Dermis microvascular lymphatic vessel endothelial cell (primary cell): Measurements from ENCODE around the gene TRIM75. TPM values are rescaled to one million over a fixed set of nuclear protein-coding genes. Genes with fewer than 3 reads are reported as not detected.
"Not testable (repeated sequence)": the region's sequence is repeated elsewhere in the genome, so short reads cannot be mapped to it uniquely, and the experiment has no call there.

Source experiments
- DNase-seq, 2 donors: peaks; one replicate each; pipeline versions ENCODE4 v3.0.0 to v3.0.0-alpha.2; 2010; ENCODE audit warnings: low read depth in 2 of 2
- total RNA-seq: library from RNA; depleted of rRNA; stranded (reverse); fragments of >200 nt; gene quantifications from 2 replicates; pipeline ENCODE4 v1.2.1, GENCODE V29; 2014

TRIM75 gene
- not detected in 2 replicates for total RNA-seq

DNA sequence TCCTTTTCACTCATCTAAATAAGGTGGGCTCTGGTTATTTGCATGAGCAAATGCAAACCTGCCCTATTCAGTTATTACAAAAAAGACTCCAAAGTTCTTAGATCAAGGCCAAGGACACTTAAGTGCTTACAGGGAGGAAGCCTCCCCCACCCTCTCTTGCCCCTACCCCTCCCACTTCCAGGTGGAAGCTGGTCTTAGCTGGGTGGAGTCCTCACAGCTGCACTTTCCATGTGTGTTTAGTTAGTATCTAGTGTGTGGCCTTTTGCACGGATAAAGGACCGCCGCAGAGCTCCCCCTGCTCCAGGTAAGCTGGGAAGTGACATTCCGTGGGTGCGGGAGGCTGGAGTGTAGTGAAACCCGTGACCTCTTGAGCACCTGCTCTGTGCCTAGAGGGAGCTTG is at the start of gene TRIM75:
TSS of gene TRIM75 (plus strand) at position 222 of the 400 bp plus-strand sequence. CDS start 5,282 bp downstream, outside the sequence.
- DNase-seq = no peak

DNA sequence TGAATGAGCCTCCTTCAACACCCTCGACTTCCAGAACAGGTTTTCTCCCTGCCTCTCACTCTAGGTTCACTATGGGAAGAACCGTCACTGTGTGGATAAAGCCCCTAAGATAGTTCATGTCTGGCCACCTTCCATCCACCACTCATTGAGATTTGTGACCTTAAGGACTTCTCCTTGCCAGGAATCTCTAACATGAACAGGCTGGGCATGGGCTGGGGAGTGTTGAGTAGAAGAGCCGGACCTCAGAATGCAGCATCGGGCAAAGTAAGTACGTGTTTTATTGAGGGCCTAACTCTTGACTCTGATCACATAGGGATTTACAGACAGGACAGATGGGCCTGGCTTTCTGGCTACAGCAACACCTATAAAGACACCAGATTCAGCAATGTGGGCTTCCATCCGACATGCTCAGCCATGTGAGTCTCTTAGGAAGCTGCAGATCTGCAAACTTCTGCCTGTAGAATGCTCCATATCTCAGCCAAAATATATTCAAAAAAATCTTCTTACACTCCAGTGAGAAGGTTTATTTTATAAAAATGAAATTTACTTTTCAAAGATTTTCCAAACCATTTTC is 48.2 kb upstream of the TRIM75 start:
- no peak for DNase-seq

DNA sequence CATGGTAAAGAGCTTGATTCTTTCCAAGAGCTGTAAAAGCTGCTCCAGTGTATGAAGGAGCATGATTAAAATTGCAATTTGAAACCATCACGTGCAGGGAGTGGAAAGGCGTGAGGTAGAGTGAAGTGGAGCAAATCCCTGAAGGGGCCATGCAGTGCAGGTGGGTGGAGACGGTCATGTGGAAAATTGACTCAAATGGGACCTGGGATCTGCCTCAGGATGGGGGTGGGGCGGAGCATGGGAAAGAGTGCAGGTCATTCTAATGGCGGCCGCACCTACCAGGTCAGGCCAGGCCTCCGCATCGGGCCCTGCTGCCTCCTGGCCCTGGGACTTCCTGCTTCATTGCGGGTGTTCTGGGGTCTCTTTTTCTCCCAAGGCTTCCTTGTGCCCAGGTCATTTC is 47.2 kb upstream of the TRIM75 start:
- no peak for DNase-seq

DNA sequence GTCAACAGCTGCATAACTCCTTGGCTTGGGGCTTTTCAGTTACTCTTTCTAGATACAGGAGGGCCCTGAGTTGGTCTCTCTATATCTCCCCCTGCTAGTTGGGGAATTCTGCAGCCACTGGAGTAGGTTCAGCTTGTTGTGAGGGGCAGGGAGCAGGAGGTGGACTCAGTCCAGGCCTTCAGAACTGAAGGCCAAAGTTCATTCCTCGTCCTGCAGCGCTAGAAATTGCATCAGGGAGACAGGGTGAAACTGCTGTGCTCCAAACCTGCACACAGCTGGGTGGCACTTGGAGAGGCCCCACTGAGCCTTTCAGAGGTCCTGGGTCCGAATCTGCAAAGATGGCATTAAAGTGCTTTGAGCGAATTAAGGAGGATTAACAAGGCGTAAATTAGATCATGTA is 46.8 kb upstream of the TRIM75 start:
- DNase-seq = no peak

DNA sequence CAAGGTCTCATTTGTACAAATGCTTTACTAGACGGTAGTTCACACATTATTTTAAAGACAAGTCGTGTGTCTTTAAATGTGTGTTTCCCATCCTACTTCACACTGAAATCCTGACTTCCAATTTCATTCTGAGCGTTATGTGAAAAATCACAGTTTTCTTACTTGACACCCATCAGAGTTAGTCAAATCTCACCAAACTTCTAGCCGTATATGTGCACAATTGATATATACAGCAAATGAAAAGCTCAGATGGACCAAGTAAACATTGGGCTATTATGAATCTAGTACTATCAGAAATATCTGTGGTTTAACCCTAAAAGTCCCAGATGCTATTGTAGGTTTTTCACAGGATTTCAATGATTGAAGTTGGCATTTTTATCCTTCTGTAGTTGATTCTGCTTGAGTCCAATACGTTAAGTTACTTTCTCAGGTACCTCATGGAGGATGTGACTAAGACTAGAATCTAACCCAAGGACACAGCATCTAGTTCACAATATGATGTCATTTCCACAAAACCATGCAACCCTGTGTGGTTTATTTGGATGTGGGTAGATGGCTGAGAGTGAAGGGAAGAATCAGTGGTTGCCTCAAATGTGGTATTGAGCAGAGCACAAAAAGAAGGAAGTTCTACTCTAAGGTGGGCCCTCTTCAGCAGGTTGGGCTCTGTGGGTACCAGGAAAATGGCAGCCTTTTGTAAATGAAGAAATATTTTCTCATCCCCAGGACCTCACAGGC is 44.0 kb upstream of the TRIM75 start:
- DNase-seq = no peak

DNA sequence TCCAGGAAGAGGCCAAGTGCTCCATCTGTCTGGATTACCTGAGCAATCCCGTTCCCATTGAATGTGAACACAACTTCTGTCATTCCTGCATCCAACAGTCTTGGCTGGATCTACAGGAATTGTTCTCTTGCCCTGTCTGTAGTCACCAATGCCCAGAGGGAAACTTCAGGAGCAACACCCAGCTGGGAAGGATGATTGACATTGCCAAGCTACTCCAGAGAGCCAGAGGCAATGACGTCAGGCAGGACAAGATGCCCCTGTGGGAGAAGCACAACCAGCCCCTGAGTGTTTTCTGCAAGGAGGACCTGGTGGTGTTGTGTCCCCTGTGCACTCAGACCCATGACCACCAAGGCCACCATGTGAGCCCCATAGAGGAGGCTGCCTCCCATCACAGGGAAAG is 43.2 kb upstream of the TRIM75 start:
- no peak for DNase-seq

DNA sequence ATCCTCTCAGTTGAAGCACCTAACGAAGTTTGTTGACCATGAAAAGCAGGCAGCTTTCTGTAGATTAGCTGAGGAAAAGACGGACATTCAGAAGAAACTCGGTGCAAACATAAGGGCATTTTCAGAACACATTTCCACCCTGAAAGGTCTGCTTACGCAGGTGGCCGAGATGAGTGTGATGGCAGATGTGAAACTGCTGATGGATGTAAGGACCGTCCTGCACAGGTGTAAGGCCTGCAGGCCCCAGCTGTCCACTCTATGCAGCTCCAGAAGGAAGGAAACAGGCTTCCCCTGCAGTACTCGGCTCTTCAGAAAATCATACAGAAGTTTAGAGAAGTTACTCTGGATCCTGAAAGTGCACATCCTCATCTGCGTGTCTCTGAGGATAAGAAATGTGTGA is 42.7 kb upstream of the TRIM75 start:
- no peak for DNase-seq

DNA sequence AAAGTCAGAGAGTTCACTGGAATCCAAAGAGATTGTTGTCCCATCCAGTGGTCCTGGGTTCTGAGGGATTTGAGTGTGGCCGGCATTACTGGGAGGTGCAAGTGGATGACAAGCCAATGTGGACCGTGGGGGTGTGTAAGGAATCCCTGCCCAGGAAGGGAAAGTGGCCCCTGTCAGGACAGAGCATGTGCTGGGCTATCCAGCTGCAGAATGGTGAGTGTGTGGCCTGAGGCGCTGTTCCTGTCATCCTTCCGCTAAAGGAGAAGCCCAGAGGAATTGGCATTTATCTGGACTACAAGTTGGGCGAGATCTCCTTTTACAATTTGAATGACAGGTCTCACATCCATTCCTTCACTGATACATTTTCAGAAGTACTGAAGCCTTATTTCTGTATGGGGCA is 42.3 kb upstream of the TRIM75 start:
- no peak for DNase-seq

DNA sequence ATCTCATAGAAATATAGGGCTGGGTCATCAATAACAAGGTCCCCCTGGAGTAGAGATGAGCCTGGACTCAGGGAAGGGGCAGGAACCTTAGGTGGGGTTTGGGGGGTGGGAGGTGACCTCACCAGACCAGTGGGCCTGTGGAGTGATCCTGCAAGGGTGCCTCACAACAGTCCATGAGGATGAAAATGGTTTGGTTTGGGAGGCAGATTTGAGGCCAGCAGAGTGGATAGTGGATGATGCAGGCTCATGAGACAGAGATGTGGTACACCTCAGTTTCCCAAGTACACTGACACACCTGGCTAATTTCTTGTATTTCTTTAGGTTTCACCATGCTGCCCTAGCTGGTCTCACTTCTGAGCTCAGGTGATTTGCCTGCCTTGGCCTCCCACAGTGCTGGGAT is 40.0 kb upstream of the TRIM75 start:
- DNase-seq = no peak

DNA sequence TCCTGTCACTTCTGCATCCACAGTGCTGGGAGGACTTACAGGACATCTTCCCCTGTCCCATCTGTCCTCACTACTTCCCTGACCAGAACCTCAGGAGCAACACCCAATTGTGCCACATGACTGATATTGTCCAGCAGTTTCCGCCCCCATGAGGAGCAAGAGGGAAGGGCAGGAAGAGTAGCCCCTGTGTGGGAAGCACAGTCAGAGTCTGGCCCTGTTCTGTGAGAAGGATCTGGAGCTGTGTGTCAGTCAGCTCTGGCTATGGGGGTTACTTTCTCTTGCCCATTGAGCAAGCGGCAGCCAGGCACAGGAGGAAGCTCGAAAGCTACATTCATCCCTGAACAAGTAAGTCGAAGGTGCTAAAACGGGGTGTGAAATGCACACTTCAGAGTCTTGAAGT is 36.7 kb upstream of the TRIM75 start:
- DNase-seq = no peak

DNA sequence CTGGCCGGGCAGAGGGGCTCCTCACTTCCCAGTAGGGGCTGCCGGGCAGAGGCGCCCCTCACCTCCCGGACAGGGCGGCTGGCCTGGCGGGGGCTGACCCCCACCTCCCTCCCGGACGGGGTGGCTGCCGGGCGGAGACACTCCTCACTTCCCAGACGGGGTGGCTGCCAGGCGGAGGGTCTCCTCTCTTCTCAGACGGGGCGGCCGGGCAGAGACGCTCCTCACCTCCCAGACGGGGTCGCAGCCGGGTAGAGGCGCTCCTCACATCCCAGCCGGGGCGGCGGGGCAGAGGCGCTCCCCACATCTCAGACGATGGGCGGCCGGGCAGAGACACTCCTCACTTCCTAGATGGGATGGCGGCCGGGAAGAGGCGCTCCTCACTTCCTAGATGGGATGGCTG is 33.7 kb upstream of the TRIM75 start:
- DNase-seq = not testable (repeated sequence)

DNA sequence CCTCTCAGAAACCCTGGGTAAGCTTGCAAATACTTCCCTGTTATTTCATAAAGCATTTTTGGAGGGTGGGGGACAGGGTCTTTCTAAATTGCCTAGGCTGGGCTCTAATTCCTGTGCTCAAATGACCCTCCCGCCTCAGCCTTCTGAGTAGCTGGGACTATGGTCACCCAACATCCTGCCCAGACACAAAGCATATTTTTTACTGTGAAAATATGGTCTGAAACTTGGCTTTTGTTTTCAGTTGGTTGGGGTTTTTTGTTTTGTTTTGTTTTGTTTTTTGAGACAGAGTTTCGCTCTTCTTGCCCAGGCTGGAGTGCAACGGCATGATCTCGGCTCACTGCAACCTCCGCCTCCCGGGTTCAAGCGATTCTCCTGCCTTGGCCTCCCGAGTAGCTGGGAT is 27.9 kb upstream of the TRIM75 start:
- DNase-seq = not testable (repeated sequence)

DNA sequence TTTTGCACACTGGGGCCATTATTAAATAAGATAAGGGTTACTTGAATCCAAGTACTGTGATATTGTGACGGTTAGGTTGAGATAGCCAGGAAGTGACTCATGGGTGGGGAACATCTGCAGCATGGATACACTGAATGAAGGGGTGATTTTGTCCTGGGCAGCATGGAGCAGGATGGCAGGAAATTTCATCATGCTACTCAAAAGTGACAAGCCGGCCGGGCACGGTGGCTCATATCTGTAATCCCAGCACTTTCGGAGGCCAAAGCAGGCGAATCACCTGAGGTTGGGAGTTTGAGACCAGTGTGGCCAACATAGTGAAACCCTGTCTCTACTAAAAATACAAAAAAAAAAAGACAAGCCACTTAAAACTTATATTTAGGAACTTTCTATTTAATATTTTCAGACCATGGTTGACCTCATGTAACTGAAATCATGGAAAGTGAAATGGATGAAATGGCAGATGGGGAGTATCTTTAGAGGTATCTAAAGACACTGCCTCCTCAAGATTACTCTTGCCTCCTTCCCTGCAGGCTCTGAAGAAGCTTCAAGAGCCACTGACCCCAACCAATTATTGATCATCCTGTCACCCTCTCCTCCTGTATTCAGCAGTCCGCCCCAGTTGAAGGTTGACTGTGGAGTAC is 25.8 kb upstream of the TRIM75 start:
- DNase-seq = no peak

DNA sequence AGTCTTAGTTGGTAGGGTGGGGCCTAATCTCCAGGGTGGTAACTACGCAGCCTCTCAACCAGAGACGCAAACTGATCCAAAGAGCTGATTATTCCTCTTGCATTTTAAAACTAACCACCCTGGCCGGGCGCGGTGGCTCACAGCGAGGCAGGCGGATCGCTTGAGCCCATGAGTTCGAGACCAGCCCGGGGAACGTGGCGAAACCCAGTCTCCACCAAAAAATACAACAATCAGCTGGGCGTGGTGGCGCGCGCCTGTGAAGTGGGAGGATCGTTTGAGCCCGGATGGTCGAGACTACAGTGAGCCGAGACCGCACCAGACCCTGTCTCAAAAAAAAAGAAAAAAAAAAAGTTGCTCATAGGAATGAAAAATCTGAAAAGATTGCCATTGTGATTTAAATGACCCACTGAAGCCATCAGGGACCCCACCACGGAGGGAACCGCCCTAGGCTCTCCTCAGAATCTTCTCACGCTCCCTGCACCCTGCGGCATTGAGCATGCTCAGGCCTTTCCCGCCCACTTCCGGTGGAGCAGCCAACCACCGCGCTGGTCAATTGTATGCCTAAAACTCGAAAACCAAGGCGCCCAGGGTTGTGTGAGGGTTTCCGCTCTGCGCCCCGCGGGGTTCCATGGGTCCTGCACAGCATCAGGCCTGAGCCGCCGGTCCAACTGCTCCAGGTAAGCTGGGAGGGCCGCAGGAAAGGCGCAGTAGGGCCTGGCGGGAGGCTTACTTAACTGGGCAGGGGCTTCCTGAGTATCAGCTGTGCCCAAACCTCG is 22.0 kb upstream of the TRIM75 start, which contains the start of gene TRIM60:
TSS of gene TRIM60 (plus strand) at position 564 of the 776 bp plus-strand sequence. CDS start 8,074 bp downstream, outside the sequence.
- no peak for DNase-seq

DNA sequence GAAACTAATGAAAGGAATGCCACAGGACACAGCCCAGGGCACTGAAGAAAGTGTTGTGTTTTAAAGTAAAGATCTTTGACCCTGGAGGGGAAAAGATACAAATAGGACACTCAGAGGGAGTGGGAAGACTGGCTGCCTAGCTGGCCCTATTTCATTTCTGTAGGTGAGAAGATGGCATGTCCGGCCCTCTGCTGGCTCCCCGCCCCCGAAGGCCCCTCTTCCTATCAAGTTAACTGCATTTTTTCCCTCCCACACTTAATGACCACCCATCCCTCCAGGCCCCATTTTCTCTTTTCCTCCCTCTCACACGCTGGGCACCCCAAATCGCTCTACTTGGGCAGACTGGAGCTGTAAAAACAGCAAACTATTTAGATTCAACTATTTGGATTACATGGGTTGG is 5.5 kb upstream of the TRIM75 start:
- no peak for DNase-seq

DNA sequence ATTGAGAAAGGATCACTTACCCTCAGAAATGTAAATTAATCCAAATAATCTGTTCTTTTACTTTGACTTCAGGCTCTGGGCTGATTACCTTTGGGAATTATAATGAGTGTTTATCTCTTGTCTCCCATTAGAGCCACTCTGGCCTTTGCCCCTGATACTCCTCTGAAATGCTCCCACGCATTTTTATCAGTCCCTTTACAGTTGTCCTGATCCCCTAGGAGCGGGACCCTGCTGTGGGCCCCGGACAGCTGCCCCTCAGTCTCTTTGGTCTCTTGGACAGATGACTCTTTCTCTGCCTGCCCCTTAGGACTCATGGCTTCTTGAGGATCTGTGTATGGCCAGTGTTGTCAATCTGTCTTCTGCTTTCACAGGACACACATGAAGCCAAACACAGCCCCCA is 1.0 kb upstream of the TRIM75 start:
- no peak for DNase-seq

DNA sequence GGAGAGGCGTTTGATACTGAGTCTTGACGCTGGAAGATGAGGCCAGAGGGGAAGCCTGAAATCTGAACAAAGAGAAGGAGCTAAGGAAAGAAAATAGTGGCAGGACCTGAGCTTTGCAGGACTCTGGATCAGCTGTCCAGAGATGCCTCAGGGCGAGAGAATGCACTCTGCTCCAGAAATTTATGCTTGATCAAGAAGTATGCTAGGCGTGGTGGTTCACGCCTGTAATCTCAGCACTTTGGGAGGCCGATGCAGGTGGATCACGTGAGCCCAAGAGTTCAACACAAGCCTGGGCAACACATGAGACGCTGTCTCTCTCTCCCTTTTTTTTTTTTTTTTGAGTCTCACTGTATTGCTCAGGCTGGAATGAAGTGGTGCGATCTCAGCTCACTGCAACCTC is 1.9 kb downstream of the TRIM75 start:
- DNase-seq = no peak

DNA sequence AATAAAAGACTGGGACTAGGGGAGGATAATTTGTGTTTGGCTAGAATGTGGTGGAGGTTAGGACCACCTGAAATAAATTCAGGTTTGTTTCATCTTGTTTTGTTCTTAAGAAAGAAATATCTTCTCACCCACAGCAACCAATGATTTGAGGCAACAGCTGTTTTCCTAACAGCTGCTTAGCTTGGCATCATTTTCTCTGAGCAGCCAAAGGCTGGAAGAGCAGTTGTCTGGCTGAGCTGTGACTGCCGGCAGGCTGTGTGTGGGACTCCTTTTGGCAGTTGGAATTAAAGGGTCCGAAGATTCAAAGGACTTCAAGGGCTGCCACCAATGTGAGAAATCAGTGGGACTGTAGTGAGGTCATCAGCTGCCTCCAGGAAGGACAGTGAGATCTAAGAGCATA is 5.0 kb downstream of the TRIM75 start:
- no peak for DNase-seq

DNA sequence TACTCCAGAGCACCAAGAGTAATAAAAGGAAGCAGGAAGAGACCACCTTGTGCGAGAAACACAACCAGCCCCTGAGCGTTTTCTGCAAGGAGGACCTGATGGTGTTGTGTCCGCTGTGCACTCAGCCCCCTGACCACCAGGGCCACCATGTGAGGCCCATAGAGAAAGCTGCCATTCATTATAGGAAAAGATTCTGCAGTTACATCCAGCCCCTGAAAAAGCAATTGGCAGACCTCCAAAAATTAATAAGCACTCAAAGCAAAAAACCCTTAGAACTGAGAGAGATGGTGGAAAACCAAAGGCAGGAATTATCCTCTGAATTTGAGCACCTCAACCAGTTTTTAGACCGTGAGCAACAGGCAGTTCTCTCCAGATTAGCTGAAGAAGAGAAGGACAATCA is 5.7 kb downstream of the TRIM75 start:
- DNase-seq = no peak

DNA sequence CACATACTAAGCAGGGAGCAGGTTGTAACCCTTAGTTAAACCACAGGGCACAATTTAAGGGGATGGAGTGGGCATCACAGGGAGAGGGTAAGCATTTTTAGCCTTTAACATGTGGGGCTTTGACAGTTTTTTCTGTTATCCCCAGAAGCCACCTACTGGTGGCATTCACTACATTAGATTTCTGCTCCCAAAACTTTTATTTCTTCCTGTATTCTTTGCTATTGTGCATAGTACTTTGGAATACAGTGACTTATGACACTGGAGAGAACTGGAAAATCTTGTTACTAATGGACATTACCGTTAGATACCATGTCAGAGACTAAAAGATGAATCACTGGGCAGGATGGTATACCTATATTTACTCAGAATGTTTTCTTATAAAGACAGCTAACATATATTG is 7.3 kb downstream of the TRIM75 start:
- no peak for DNase-seq

DNA sequence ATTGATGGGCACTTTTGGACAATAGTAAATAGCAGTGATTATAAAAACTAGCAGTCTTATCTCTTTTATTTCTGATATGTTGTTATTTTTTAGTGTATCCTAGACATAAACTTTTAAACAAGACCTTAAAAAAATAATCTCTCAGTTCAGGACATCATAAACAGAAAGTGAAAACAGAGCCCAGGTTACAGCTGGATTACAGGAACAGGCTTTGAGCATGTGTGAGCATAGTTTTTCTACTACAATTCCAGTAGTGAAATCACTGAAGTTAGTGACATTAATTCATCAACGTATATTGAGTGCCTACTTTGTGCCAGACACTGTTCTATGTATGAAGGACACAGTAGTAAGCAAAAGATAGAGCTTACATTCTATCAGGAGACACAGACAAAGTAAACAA is 16.9 kb downstream of the TRIM75 start:
- no peak for DNase-seq

DNA sequence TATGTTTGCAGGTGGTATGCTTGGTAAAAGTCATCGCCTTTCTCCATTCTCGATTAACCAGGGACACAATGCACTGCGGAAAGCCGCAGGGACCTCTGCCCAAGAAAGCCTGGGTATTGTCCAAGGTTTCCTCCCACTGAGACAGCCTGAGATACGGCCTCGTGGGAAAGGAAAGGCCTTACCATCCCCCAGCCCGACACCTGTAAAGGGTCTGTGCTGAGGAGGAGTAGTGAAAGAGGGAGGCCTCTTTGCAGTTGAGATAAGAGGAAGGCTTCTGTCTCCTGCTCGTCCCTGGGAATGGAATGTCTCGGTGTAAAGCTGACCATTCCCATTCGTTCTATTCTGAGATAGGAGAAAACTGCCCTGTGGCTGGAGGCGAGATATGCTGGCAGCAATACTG is 19.7 kb downstream of the TRIM75 start:
- not testable (repeated sequence) for DNase-seq
